Smooth muscle cell of bladder (primary cell): Measurements from ENCODE around the gene MDFIC. TPM values are rescaled to one million over a fixed set of nuclear protein-coding genes. Genes with fewer than 3 reads are reported as not detected.

ENCODE experiments used
- total RNA-seq: library from RNA; depleted of rRNA; stranded (reverse); fragments of >200 nt; gene quantifications from 2 replicates; pipeline ENCODE4 v1.2.3, GENCODE V29; 2014

MDFIC gene, protein sequence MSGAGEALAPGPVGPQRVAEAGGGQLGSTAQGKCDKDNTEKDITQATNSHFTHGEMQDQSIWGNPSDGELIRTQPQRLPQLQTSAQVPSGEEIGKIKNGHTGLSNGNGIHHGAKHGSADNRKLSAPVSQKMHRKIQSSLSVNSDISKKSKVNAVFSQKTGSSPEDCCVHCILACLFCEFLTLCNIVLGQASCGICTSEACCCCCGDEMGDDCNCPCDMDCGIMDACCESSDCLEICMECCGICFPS
- total RNA-seq: 38.3 and 48.1 TPM in 2 replicates

DNA sequence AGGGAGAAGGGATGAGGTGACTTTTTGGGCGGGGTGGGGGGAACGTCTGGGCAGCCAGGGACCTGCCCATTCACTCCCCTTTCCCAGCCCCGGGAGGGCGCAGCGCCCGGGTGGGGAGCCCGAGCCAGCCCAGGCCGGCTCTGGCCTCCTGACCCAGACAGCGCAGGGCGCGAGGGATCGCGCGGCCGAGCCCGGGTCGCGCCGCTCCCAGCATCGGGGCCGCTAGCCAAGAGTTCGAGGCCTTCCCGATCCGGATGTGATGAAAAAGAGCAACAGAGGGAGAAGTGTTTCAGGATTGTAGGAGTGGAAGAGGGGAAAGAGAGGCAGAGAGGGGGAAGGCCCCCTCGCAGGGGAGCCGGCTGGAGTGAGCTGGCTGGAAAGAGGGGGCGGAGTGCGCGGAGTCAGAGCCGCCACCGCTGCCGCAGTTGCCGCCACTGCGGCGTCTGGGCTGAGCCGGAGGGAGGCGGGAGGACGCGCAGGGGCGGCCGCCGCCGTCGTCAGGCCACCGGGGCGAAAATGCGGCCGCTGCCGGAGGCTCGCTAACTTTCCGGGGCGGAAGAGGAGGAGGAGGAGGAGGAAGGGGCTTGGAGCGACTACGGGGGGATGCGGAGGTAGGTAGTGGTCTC lies at the start of gene MDFIC:
Gene MDFIC (plus strand): TSS at position 69 of the 626 bp plus-strand sequence. CDS start 940 bp downstream, outside the sequence.

